SH-SY5Y (cell line): ENCODE measurements around the gene WASHC4.

Source experiments
- GATA2 ChIP-seq: IDR thresholded peaks from 2 replicates; pipeline ENCODE4 v1.6.1; 2011; ENCODE audit warnings: mild to moderate bottlenecking, low read depth, low read length
- GATA3 ChIP-seq: IDR thresholded peaks from 2 replicates; pipeline ENCODE4 v1.6.1; 2011; ENCODE audit warnings: low read depth, mild to moderate bottlenecking, low read length, moderate library complexity

- TF ChIP-seq GATA2 (no peak), GATA3 (no peak)
Observed at GRCh38 chr12:105102673-105103072, 4.9 kb upstream of the WASHC4 start.
